ENCODE measurements around the gene ITGA6.
A peak's percentile ranks its signal among the peaks of the same experiment; 100 is the strongest.

ITGA6 gene

DNA sequence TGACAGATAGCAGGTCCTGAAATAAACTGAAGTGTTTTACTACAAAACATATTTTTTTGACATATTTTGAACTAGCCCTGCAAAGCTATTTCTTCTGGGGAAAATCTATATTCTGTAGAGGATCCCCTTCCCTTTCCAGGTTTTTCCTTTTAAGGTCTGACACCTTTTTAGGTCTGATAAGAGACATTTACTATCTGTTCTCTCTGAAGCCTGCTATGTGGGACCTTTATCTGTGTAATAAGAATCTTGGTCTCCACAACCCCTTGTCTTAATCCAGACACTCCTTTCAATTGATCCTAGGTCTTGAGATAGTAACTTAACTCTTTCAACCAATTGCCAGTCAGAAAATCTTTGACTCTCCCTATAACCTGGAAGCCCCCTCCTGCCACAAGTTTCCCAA, 123.0 kb downstream of the ITGA6 start:
- no peaks in the 10 kb centered on the region for H3K27me3 ChIP-seq
- H3K4me2 ChIP-seq: no peak overlapping the region; a peak in 1 of 22 replicates
- no peaks in the 10 kb centered on the region for H4K20me1 ChIP-seq
- H3K36me3 ChIP-seq: peaks cover 16 to 51% (median 38%) of the 10 kb centered on the region in 11 experiments
- H3K4me1 ChIP-seq: peaks cover 11 to 47% (median 19%) of the 10 kb centered on the region in 10 experiments; a peak in 18 of 20 replicates
- H3K9ac ChIP-seq: no peak overlapping the region
- no peak for TF ChIP-seq Cebpa-rat (IDR thresholded peaks at IDR 0.05)
- no peak overlapping the region for H3K4me3 ChIP-seq
- H3K9me3 ChIP-seq (replicated peaks in 1 of 11): peaks cover 38 to 48% (median 43%) of the 10 kb centered on the region in 11 experiments
- H3K27ac ChIP-seq: no peak overlapping the region

DNA sequence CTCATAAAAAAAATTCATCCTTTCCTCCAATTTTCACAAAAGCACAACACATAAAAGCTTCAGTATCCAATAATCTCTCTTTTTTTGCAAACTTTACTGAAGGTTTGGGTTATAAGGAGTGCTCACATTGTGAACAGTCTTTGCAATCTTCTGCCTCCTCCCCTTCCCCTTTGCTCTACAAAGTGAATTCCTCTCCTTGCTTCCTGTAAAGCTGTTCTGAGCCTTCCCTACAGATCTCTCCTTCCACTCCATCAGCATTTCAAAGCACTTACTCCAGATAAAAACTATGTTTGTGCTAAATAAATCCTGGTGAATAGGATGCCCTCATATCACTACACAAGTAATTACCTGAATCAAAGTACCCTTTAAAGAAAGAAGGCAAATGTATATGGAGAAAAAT, 123.9 kb downstream of the ITGA6 start:
- peaks cover 30 to 40% (median 35%) of the 10 kb centered on the region in 11 experiments for H3K9me3 ChIP-seq (replicated peaks in 1 of 11)
- no peak for TF ChIP-seq Cebpa-rat (IDR thresholded peaks at IDR 0.05)
- H3K9ac ChIP-seq: no peak overlapping the region
- H3K36me3 ChIP-seq: peaks cover 12 to 43% (median 32%) of the 10 kb centered on the region in 11 experiments
- peaks cover 11 to 47% (median 19%) of the 10 kb centered on the region in 10 experiments; a peak in 18 of 20 replicates for H3K4me1 ChIP-seq
- H3K4me2 ChIP-seq: peak overlapping the region in 2 of 11 experiments; percentile 50 to 82; a peak in 5 of 22 replicates
- H3K27me3 ChIP-seq: no peaks in the 10 kb centered on the region
- H3K4me3 ChIP-seq: no peak overlapping the region
- no peak overlapping the region for H3K27ac ChIP-seq
- H4K20me1 ChIP-seq: no peaks in the 10 kb centered on the region

DNA sequence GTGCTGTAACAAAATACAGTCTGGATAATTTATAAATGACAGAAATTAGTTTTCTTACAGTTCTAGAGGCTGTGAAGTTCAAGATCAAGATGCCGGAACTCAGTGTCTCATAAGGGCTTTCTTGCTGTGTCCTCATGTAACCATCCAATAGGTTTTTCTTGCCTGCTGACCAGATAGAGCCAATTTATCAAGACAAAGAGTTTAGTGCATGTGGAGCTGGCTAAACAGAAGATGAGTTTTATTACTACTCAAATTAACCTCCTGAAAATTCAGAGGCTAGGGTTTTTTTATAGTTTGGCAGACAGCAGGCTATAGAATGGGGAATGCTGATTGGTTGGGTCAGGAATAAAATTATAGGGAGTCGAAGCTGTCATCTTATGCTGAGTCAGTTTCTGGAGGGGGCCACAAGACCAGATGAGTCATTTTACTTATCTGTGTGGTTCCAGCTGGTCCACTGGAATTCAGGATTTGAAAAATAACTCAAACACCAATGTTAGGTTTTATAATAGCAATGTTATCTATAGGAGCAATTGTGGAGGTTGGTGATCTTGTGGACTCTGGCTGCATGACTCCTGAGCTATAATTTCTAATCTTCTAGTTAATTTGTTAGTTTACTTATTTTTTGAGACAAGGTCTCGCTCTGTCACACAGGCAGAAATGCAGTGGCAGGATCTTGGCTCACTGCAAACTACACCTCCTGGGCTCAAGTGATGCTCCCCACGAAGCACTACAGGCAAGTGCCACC, 125.3 kb downstream of the ITGA6 start:
- Histone ChIP-seq H4K20me1 (peaks cover 0 to 9% (median 0%) of the 10 kb centered on the region in 11 experiments; a peak in 9 of 22 replicates), H3K4me3 (no peak overlapping the region), H3K9ac (no peak overlapping the region), H3K4me2 (peak overlapping the region in 5 of 11 experiments; percentile 9 to 82 (median 36); a peak in 8 of 22 replicates), H3K27me3 (no peaks in the 10 kb centered on the region), H3K27ac (0 out of 22 replicates have a peak overlapping the region, but pooled peaks of 1 of the 11 experiments have one; percentile 2), H3K9me3 (replicated peaks in 1 of 11) (peaks cover 15 to 25% (median 20%) of the 10 kb centered on the region in 11 experiments), H3K4me1 (peaks cover 22 to 56% (median 30%) of the 10 kb centered on the region in 10 experiments), H3K36me3 (peaks cover 3 to 29% (median 19%) of the 10 kb centered on the region in 11 experiments)
- TF ChIP-seq Cebpa-rat (IDR thresholded peaks at IDR 0.05): no peak

DNA sequence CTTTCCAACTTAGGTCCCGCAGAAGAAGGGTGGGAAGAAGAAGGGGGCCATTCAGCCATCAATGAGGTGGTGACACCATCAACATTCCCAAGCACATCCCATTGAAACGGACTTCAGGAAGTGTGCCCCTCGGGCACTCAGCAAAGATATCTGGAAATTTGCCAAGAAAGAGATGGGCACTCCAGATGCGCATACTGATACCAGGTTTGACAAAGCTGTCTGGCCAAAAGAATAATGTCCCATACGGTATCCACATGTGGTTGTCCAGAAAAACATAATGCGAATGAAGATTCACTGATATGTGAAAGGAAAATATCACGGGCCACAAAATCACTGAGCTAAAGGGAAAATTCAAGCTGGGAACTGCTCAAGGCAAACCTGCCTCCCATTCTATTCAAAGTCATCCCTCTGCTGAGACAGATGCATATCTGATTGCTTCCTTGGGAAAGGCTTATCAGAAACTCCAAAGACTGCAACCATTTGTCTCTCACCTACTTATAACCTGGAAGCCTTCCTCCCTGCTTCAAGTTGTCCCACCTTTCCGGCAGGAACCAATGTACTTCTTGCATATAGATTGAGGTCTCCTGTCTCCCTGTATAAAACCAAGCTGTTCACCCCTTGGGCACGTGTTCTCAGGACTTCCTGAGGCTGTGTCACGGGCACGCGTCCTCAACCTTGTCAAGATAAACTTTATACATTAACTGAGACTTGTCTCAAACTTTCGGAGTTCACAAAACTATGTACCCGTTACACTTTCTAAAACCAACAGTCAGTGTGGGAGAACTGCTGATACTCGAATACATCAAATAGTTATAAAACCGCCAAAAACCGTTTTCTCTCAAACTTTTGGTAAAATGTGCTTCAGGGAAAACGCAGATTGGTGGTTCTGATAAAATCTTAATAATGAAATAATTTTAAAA, 127.2 kb downstream of the ITGA6 start:
- H3K9ac ChIP-seq: peak overlapping the region; percentile 84 to 96 (median 93)

DNA sequence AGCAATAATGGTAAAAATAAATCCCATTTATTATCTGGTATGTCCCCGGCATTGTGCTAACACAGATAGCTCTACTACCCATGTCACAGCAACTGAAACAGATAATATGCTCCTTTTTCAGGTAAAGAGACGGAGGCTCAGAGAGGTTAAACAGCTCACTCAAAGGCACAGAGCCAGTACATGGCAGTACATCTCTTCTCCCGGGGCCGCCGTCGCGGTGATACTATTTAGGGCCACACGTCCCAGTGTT, 127.8 kb downstream of the ITGA6 start:
- Histone ChIP-seq H3K4me3 (peak overlapping the region; percentile 79 to 99 (median 90)), H3K9ac (peak overlapping the region; percentile 84 to 96 (median 93)), H3K4me2 (peak overlapping the region; percentile 64 to 89 (median 82)), H3K9me3 (replicated peaks in 1 of 11) (peaks cover 0 to under 1% (median 0%) of the 10 kb centered on the region in 11 experiments; a peak in 1 of 22 replicates), H3K27ac (peak overlapping the region; percentile 68 to 97 (median 88)), H3K4me1 (peaks cover 31 to 68% (median 42%) of the 10 kb centered on the region in 10 experiments), H3K27me3 (no peaks in the 10 kb centered on the region), H4K20me1 (peaks cover 0 to 32% (median 5%) of the 10 kb centered on the region in 11 experiments; a peak in 10 of 22 replicates), H3K36me3 (peaks cover 7 to 22% (median 15%) of the 10 kb centered on the region in 11 experiments)
- TF ChIP-seq Cebpa-rat (IDR thresholded peaks at IDR 0.05): no peak

More for the DNA sequence above, 127.2 kb downstream of the ITGA6 start:
- Histone ChIP-seq H4K20me1 (peaks cover 0 to 26% (median 5%) of the 10 kb centered on the region in 11 experiments; a peak in 10 of 22 replicates), H3K27me3 (no peaks in the 10 kb centered on the region), H3K4me2 (peak overlapping the region; percentile 64 to 89 (median 82)), H3K9me3 (replicated peaks in 1 of 11) (peaks cover 0 to 6% (median 2%) of the 10 kb centered on the region in 11 experiments; a peak in 13 of 22 replicates), H3K36me3 (peaks cover under 1 to 21% (median 9%) of the 10 kb centered on the region in 11 experiments; a peak in 19 of 22 replicates), H3K4me1 (peaks cover 31 to 68% (median 39%) of the 10 kb centered on the region in 10 experiments), H3K4me3 (peak overlapping the region; percentile 79 to 99 (median 90)), H3K27ac (peak overlapping the region in 10 of 11 experiments; percentile 82 to 97 (median 88); a peak in 17 of 22 replicates)
- no peak for TF ChIP-seq Cebpa-rat (IDR thresholded peaks at IDR 0.05)
